ENCODE data around the gene ACTR3C. TPM values are rescaled to one million over a fixed set of nuclear protein-coding genes. Genes with fewer than 3 reads are reported as not detected.
"Not testable (repeated sequence)": the region's sequence is repeated elsewhere in the genome, so short reads cannot be mapped to it uniquely, and the experiment has no call there.

ACTR3C gene
- total RNA-seq, 2 experiments from 2014 or later, result not detected

DNA sequence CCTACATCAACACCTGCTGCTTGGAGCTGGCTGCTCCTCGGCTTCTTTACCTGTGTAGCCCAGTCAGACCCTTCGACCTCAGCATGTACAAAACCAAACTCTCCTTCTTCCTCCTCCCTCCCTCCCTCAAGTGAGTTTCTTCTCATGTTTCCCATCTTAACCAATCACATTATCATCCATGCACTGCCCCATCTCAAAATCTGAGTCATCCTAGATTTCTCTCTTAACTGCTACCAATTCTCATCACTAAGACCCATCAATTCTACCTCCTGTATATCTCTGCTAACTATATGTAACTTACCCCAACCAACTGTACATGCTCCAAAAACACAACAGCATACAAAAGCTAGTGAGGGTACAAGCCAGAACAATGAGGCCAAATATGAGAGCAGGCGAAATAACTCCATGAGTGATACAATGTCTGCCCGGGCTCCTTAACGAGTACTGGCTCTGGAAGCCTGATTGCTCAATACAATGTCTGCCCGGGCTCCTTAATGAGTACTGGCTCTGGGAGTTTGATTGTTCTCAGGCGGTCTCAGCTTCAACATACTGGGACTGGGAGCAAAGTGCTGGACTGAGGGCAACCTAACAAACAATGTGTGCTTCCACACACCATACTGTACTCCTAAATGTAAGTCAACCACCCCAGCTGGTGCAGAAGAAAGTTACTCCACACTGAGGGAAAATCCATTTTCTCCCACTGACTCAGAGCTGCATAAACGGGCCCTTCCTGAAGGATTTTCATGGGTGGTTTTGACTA is 18.7 kb downstream of the ACTR3C start:
- H3K4me2 ChIP-seq (ENCODE audit: low read length); H3K79me2 ChIP-seq (ENCODE audit: insufficient read depth, low read depth, low read length); H3K27ac ChIP-seq (ENCODE audit: low read depth, low read length, poor library complexity, severe bottlenecking); POLR2A ChIA-PET; H3K4me1 ChIP-seq (ENCODE audit: insufficient read depth, low read length, poor library complexity, severe bottlenecking); CTCF ChIA-PET (ENCODE audit: unreplicated experiment); DNase-seq (ENCODE audit: low spot score); H3K9me2 ChIP-seq (ENCODE audit: insufficient read depth, low read length); intact Hi-C loops (cut with micrococcal nuclease; ENCODE audit: unreplicated experiment); H3K9me3 ChIP-seq (ENCODE audit: low read length); H3K4me3 ChIP-seq (ENCODE audit: low read depth, low read length, poor library complexity, severe bottlenecking); H4K20me1 ChIP-seq (ENCODE audit: insufficient read depth, low read length); H2AFZ ChIP-seq (ENCODE audit: low read length); H3K36me3 ChIP-seq (ENCODE audit: insufficient read depth, low read length); BruUV-seq (replicated peaks): not testable (repeated sequence)

GRCh38 chr7:150302908-150303310 is 20.4 kb downstream of the ACTR3C start:
- CTCF ChIA-PET (ENCODE audit: unreplicated experiment); POLR2A ChIA-PET; H3K36me3 ChIP-seq (ENCODE audit: insufficient read depth, low read length); H3K27ac ChIP-seq (ENCODE audit: low read depth, low read length, poor library complexity, severe bottlenecking); DNase-seq (ENCODE audit: low spot score); H2AFZ ChIP-seq (ENCODE audit: low read length); intact Hi-C loops (cut with micrococcal nuclease; ENCODE audit: unreplicated experiment); BruUV-seq (replicated peaks); H4K20me1 ChIP-seq (ENCODE audit: insufficient read depth, low read length); H3K79me2 ChIP-seq (ENCODE audit: insufficient read depth, low read depth, low read length); H3K4me2 ChIP-seq (ENCODE audit: low read length); H3K9me2 ChIP-seq (ENCODE audit: insufficient read depth, low read length); H3K4me3 ChIP-seq (ENCODE audit: low read depth, low read length, poor library complexity, severe bottlenecking); H3K9me3 ChIP-seq (ENCODE audit: low read length); H3K4me1 ChIP-seq (ENCODE audit: insufficient read depth, low read length, poor library complexity, severe bottlenecking): not testable (repeated sequence)

GRCh38 chr7:150297978-150298377 is 25.4 kb downstream of the ACTR3C start:
- intact Hi-C loops (cut with micrococcal nuclease; ENCODE audit: unreplicated experiment); H3K4me2 ChIP-seq (ENCODE audit: low read length); BruUV-seq (replicated peaks); DNase-seq (ENCODE audit: low spot score); CTCF ChIA-PET (ENCODE audit: unreplicated experiment); H3K9me2 ChIP-seq (ENCODE audit: insufficient read depth, low read length); H3K36me3 ChIP-seq (ENCODE audit: insufficient read depth, low read length); POLR2A ChIA-PET; H3K27ac ChIP-seq (ENCODE audit: low read depth, low read length, poor library complexity, severe bottlenecking); H3K4me3 ChIP-seq (ENCODE audit: low read depth, low read length, poor library complexity, severe bottlenecking); H4K20me1 ChIP-seq (ENCODE audit: insufficient read depth, low read length); H3K79me2 ChIP-seq (ENCODE audit: insufficient read depth, low read depth, low read length); H3K4me1 ChIP-seq (ENCODE audit: insufficient read depth, low read length, poor library complexity, severe bottlenecking); H2AFZ ChIP-seq (ENCODE audit: low read length); H3K9me3 ChIP-seq (ENCODE audit: low read length): not testable (repeated sequence)

DNA sequence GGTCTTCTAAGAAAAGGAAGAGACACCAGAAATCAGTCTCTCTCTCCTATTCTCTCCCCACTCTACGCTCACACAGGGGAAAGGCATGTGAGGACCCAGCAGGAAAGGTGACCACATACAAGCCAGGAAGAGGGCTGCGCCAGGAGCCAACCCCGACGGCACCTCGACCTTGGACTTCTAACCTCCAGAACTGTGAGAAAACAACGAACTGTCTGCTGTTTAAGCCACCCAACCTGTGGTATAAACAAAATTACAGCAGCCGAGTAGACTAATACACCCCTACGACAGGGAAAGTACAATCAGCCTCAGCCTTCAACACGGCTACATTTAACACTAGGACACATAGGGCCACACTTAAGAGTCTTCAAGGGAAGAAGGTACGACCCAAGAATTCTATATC is 26.5 kb downstream of the ACTR3C start:
- BruUV-seq (replicated peaks); intact Hi-C loops (cut with micrococcal nuclease; ENCODE audit: unreplicated experiment); H3K4me2 ChIP-seq (ENCODE audit: low read length); H3K4me3 ChIP-seq (ENCODE audit: low read depth, low read length, poor library complexity, severe bottlenecking); H3K36me3 ChIP-seq (ENCODE audit: insufficient read depth, low read length); H3K79me2 ChIP-seq (ENCODE audit: insufficient read depth, low read depth, low read length); H3K4me1 ChIP-seq (ENCODE audit: insufficient read depth, low read length, poor library complexity, severe bottlenecking); H2AFZ ChIP-seq (ENCODE audit: low read length); H3K9me2 ChIP-seq (ENCODE audit: insufficient read depth, low read length); POLR2A ChIA-PET; H4K20me1 ChIP-seq (ENCODE audit: insufficient read depth, low read length); H3K27ac ChIP-seq (ENCODE audit: low read depth, low read length, poor library complexity, severe bottlenecking); CTCF ChIA-PET (ENCODE audit: unreplicated experiment); DNase-seq (ENCODE audit: low spot score); H3K9me3 ChIP-seq (ENCODE audit: low read length): not testable (repeated sequence)

- H3K36me3 ChIP-seq (ENCODE audit: insufficient read depth, low read length); H3K9me3 ChIP-seq (ENCODE audit: low read length); POLR2A ChIA-PET; H3K4me1 ChIP-seq (ENCODE audit: insufficient read depth, low read length, poor library complexity, severe bottlenecking); BruUV-seq (replicated peaks); intact Hi-C loops (cut with micrococcal nuclease; ENCODE audit: unreplicated experiment); DNase-seq (ENCODE audit: low spot score); H4K20me1 ChIP-seq (ENCODE audit: insufficient read depth, low read length); H2AFZ ChIP-seq (ENCODE audit: low read length); H3K4me2 ChIP-seq (ENCODE audit: low read length); CTCF ChIA-PET (ENCODE audit: unreplicated experiment); H3K4me3 ChIP-seq (ENCODE audit: low read depth, low read length, poor library complexity, severe bottlenecking); H3K79me2 ChIP-seq (ENCODE audit: insufficient read depth, low read depth, low read length); H3K9me2 ChIP-seq (ENCODE audit: insufficient read depth, low read length); H3K27ac ChIP-seq (ENCODE audit: low read depth, low read length, poor library complexity, severe bottlenecking): not testable (repeated sequence)
Measured at GRCh38 chr7:150295614-150296013, 27.7 kb downstream of the ACTR3C start.

DNA sequence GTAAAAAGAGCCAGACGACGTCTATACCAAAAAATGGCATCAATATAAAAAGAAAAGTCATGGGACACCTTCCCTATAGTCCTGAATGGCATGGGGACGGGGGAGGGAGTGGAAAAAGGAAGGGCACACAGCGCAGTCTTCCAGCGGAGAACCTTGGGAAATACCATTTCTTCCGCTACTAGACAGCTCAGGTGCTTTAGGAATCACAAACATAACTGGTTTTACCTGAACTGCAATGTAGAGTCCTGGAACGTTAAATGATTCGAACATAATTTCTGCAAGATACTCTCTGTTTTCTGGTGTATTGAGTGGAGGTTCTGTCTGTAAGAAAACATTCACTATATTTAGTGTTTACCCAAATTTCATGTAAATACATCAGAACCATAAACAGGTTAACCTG is 28.3 kb downstream of the ACTR3C start:
- intact Hi-C loops (cut with micrococcal nuclease; ENCODE audit: unreplicated experiment); H3K79me2 ChIP-seq (ENCODE audit: insufficient read depth, low read depth, low read length); H3K4me1 ChIP-seq (ENCODE audit: insufficient read depth, low read length, poor library complexity, severe bottlenecking); DNase-seq (ENCODE audit: low spot score); H3K9me3 ChIP-seq (ENCODE audit: low read length); BruUV-seq (replicated peaks); H3K36me3 ChIP-seq (ENCODE audit: insufficient read depth, low read length); CTCF ChIA-PET (ENCODE audit: unreplicated experiment); H2AFZ ChIP-seq (ENCODE audit: low read length); H3K9me2 ChIP-seq (ENCODE audit: insufficient read depth, low read length); POLR2A ChIA-PET; H3K27ac ChIP-seq (ENCODE audit: low read depth, low read length, poor library complexity, severe bottlenecking); H3K4me3 ChIP-seq (ENCODE audit: low read depth, low read length, poor library complexity, severe bottlenecking); H4K20me1 ChIP-seq (ENCODE audit: insufficient read depth, low read length); H3K4me2 ChIP-seq (ENCODE audit: low read length): not testable (repeated sequence)

DNA sequence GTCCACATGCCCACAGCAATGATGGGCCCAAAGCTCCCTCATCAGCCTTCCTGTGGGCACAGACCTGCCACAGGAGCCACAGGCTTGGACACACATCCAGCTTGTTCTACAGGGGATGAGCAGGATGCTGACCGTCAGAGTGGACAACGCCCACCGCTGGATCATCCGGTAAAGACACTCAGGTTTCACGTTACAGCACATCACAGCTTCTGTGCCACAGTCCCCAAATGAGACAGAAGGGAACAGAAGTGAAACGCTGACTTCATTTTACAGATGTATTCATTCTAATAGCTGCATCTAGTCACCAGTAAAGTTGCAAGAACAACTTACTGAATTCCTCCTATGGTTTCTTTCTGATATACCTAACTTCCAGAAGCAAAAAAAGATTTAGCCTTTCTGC is 33.0 kb downstream of the ACTR3C start:
- CTCF ChIA-PET (ENCODE audit: unreplicated experiment); H3K36me3 ChIP-seq (ENCODE audit: insufficient read depth, low read length); H4K20me1 ChIP-seq (ENCODE audit: insufficient read depth, low read length); H3K27ac ChIP-seq (ENCODE audit: low read depth, low read length, poor library complexity, severe bottlenecking); H3K4me3 ChIP-seq (ENCODE audit: low read depth, low read length, poor library complexity, severe bottlenecking); H3K9me2 ChIP-seq (ENCODE audit: insufficient read depth, low read length); POLR2A ChIA-PET; H3K4me2 ChIP-seq (ENCODE audit: low read length); DNase-seq (ENCODE audit: low spot score); BruUV-seq (replicated peaks); H3K4me1 ChIP-seq (ENCODE audit: insufficient read depth, low read length, poor library complexity, severe bottlenecking); H3K9me3 ChIP-seq (ENCODE audit: low read length); H3K79me2 ChIP-seq (ENCODE audit: insufficient read depth, low read depth, low read length); H2AFZ ChIP-seq (ENCODE audit: low read length); intact Hi-C loops (cut with micrococcal nuclease; ENCODE audit: unreplicated experiment): not testable (repeated sequence)
